Astrocyte (in vitro differentiated cells and primary cell): ENCODE measurements around the gene CXCR4. TPM values are rescaled to one million over a fixed set of nuclear protein-coding genes. Genes with fewer than 3 reads are reported as not detected.

ENCODE experiments used
- DNase-seq: peaks from one replicate; pipeline ENCODE4 v3.0.0-alpha.2; 2010; ENCODE audit warnings: low read depth
- FAIRE-seq: peaks from 2 replicates; lab custom pipeline; 2011; peaks lifted over from hg19 to GRCh38; lab: Jason Lieb, UNC
- H2AFZ ChIP-seq: 2 replicates; pipeline ENCODE4 v1.6.0; 2012; ENCODE audit warnings: low read depth, low read length, inconsistent platforms
- H3K27ac ChIP-seq: 2 replicates; pipeline ENCODE4 v1.5.1; 2011; ENCODE audit warnings: low read depth, low read length, inconsistent platforms
- H3K27me3 ChIP-seq: 2 replicates; pipeline ENCODE4 v1.6.0; 2011; ENCODE audit warnings: low read length, inconsistent platforms; ENCODE audit not compliant: insufficient read depth
- H3K36me3 ChIP-seq: 2 replicates; pipeline ENCODE4 v1.5.1; 2011; ENCODE audit warnings: low read length, inconsistent platforms; ENCODE audit not compliant: insufficient read depth
- H3K4me1 ChIP-seq: 2 replicates; pipeline ENCODE4 v1.5.1; 2011; ENCODE audit warnings: low read length, inconsistent platforms; ENCODE audit not compliant: insufficient read depth
- H3K4me2 ChIP-seq: 2 replicates; pipeline ENCODE4 v1.6.0; 2012; ENCODE audit warnings: low read length, inconsistent platforms
- H3K4me3 ChIP-seq: 2 replicates; pipeline ENCODE4 v1.5.1; 2011; ENCODE audit warnings: low read depth, mild to moderate bottlenecking, low read length, inconsistent platforms; ENCODE audit not compliant: insufficient read depth
- H3K79me2 ChIP-seq: 2 replicates; pipeline ENCODE4 v1.6.0; 2012; ENCODE audit warnings: mild to moderate bottlenecking, low read length, inconsistent platforms; ENCODE audit not compliant: insufficient read depth
- H3K9ac ChIP-seq: 2 replicates; pipeline ENCODE4 v1.6.0; 2012; ENCODE audit warnings: mild to moderate bottlenecking, low read length, inconsistent platforms
- H3K9me3 ChIP-seq: 2 replicates; pipeline ENCODE4 v1.5.1; 2012; ENCODE audit warnings: low read depth, mild to moderate bottlenecking, low read length, inconsistent platforms; ENCODE audit not compliant: insufficient read depth
- H4K20me1 ChIP-seq: 2 replicates; pipeline ENCODE4 v1.6.0; 2012; ENCODE audit warnings: low read length, inconsistent platforms; ENCODE audit not compliant: insufficient read depth
- H3K27ac Mint-ChIP-seq: one replicate; pipeline ENCODE4 v1.8.0; 2021; ENCODE audit warnings: mild to moderate bottlenecking, mixed read lengths; ENCODE audit not compliant: unreplicated experiment
- H3K27me3 Mint-ChIP-seq: one replicate; pipeline ENCODE4 v1.8.0; 2021; ENCODE audit warnings: low read depth, mixed read lengths; ENCODE audit not compliant: unreplicated experiment
- H3K36me3 Mint-ChIP-seq: one replicate; pipeline ENCODE4 v1.8.0; 2021; ENCODE audit warnings: low read depth, mixed read lengths; ENCODE audit not compliant: unreplicated experiment
- H3K4me1 Mint-ChIP-seq: one replicate; pipeline ENCODE4 v1.8.0; 2021; ENCODE audit warnings: low read depth, mixed read lengths; ENCODE audit not compliant: unreplicated experiment
- H3K4me3 Mint-ChIP-seq: one replicate; pipeline ENCODE4 v1.8.0; 2021; ENCODE audit warnings: mild to moderate bottlenecking, moderate library complexity, mixed read lengths; ENCODE audit not compliant: unreplicated experiment
- H3K9me3 Mint-ChIP-seq: one replicate; pipeline ENCODE4 v1.8.0; 2021; ENCODE audit warnings: mild to moderate bottlenecking, mixed read lengths; ENCODE audit not compliant: unreplicated experiment
- EZH2 ChIP-seq: IDR thresholded peaks from 2 replicates; pipeline ENCODE4 v1.6.1; 2012; ENCODE audit warnings: mild to moderate bottlenecking, low read length, inconsistent platforms; ENCODE audit not compliant: insufficient read depth
- total RNA-seq: library from RNA; stranded (reverse); gene quantifications from 2 replicates; pipeline ENCODE4 v1.2.1, GENCODE V29; 2021
- TF ChIP-seq, protein P1 (sequence below): IDR thresholded peaks from 2 replicates; pipeline ENCODE4 v1.5.1; 2011; ENCODE audit warnings: low read depth, mild to moderate bottlenecking, inconsistent platforms, low read length, moderate library complexity; ENCODE audit not compliant: insufficient read depth

Gene CXCR4
- total RNA-seq, 1 donor from 2014 or later, result 4.1 TPM

DNA sequence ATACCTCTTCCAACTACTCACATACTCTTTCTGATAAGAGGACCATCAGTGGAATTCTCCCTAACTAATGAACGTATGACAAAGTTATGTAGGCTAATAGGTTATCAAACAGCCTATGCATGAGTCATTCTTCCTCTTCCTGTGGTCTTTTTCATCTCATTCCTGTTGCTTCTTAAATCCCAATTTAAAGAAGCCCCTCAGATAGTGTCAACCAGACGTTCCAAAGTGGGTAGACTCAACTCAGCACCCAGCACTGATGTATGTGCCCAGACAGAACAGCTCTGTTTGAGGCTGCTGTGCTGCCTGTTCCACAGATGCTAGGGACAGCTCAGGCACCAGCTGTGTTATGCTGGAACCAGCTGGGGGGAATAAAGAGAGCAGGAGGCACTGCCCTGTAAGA, 52.6 kb downstream of the CXCR4 start:
- no peaks in the 10 kb centered on the region for H3K36me3 Mint-ChIP-seq
- Histone ChIP-seq H3K27me3 (no peaks in the 10 kb centered on the region), H3K36me3 (no peaks in the 10 kb centered on the region), H3K4me1 (no peaks in the 10 kb centered on the region), H3K79me2 (no peaks in the 10 kb centered on the region), H3K9me3 (no peaks in the 10 kb centered on the region), H4K20me1 (no peaks in the 10 kb centered on the region), H3K9ac (no peak overlapping the region), H3K27ac (no peak overlapping the region), H3K4me2 (peak overlapping the region; percentile 25), H2AFZ (no peak overlapping the region), H3K4me3 (no peak overlapping the region)
- H3K4me1 Mint-ChIP-seq, result peaks cover 12% of the 10 kb centered on the region
- H3K27ac Mint-ChIP-seq, result peak overlapping the region; percentile 36
- H3K27me3 Mint-ChIP-seq, result peaks cover 7% of the 10 kb centered on the region
- FAIRE-seq (no peak), DNase-seq (peak; percentile 14)
- TF ChIP-seq, protein P1, sequence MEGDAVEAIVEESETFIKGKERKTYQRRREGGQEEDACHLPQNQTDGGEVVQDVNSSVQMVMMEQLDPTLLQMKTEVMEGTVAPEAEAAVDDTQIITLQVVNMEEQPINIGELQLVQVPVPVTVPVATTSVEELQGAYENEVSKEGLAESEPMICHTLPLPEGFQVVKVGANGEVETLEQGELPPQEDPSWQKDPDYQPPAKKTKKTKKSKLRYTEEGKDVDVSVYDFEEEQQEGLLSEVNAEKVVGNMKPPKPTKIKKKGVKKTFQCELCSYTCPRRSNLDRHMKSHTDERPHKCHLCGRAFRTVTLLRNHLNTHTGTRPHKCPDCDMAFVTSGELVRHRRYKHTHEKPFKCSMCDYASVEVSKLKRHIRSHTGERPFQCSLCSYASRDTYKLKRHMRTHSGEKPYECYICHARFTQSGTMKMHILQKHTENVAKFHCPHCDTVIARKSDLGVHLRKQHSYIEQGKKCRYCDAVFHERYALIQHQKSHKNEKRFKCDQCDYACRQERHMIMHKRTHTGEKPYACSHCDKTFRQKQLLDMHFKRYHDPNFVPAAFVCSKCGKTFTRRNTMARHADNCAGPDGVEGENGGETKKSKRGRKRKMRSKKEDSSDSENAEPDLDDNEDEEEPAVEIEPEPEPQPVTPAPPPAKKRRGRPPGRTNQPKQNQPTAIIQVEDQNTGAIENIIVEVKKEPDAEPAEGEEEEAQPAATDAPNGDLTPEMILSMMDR, result no peak
- TF ChIP-seq EZH2, result no peak
- H3K4me3 Mint-ChIP-seq, result no peak overlapping the region
- peaks cover 12% of the 10 kb centered on the region for H3K9me3 Mint-ChIP-seq

Other genes starting within 250 kb of the CXCR4 start
- 7.8 and 9.5 TPM in 2 replicates for gene MCM6, start 241.7 kb downstream of the CXCR4 start, total RNA-seq
- 36.6 and 37.9 TPM in 2 replicates for gene DARS1, start 132.5 kb downstream of the CXCR4 start, total RNA-seq